DMS 273 (cell line): ENCODE results near the gene NAA10.

ENCODE experiments used
- DNase-seq: peaks from one replicate; lab custom pipeline; 2025; ENCODE audit not compliant: unreplicated experiment; lab: John Stamatoyannopoulos, UW

Gene NAA10

GRCh38 chrX:153911798-153912197 lies 23.0 kb downstream of the NAA10 start:
- DNase-seq, result no peak

GRCh38 chrX:153910446-153910845 lies 24.4 kb downstream of the NAA10 start:
- no peak for DNase-seq

GRCh38 chrX:153909980-153910360 lies 24.9 kb downstream of the NAA10 start:
- DNase-seq, result no peak

- peak; percentile 76 for DNase-seq
Observed at GRCh38 chrX:153909024-153909979, 25.5 kb downstream of the NAA10 start.

GRCh38 chrX:153908219-153908860 lies 26.5 kb downstream of the NAA10 start:
- DNase-seq, result peak; percentile 86

GRCh38 chrX:153907456-153907855 lies 27.4 kb downstream of the NAA10 start:
- DNase-seq, result no peak

- no peak for DNase-seq
Observed at GRCh38 chrX:153906126-153906917, 28.5 kb downstream of the NAA10 start.

- peak; percentile 92 for DNase-seq
Observed at GRCh38 chrX:153905481-153906095, 29.2 kb downstream of the NAA10 start.

- DNase-seq, result peak; percentile 46
Observed at GRCh38 chrX:153903991-153904957, 30.6 kb downstream of the NAA10 start, which contains the start of gene AVPR2. Gene AVPR2 (plus strand): TSS chrX:153904673. CDS start chrX:153905146, 473 bp downstream.

GRCh38 chrX:153903238-153903980 lies 31.4 kb downstream of the NAA10 start:
- DNase-seq, result no peak

- peak; percentile 78 for DNase-seq
Observed at GRCh38 chrX:153902385-153902784, 32.5 kb downstream of the NAA10 start.

- DNase-seq, result peak; percentile 68
Observed at GRCh38 chrX:153901753-153902140, 33.1 kb downstream of the NAA10 start.

- DNase-seq, result peak; percentile 97
Observed at GRCh38 chrX:153900831-153901752, 33.7 kb downstream of the NAA10 start.

GRCh38 chrX:153897899-153898298 lies 36.9 kb downstream of the NAA10 start:
- peak; percentile 95 for DNase-seq

GRCh38 chrX:153889123-153889522 lies 45.7 kb downstream of the NAA10 start:
- DNase-seq, result no peak

- no peak for DNase-seq
Observed at GRCh38 chrX:153888344-153888743, 46.5 kb downstream of the NAA10 start.

- DNase-seq, result no peak
Observed at GRCh38 chrX:153887385-153887784, 47.5 kb downstream of the NAA10 start.

- DNase-seq, result peak; percentile 78
Observed at GRCh38 chrX:153886915-153887314, 47.9 kb downstream of the NAA10 start.
